Stimulated activated CD4-positive, alpha-beta T cell treated with anti-CD3 and anti-CD28 coated beads, TNF-alpha, amount 100 ng/mL, for 4 hours (primary cell): Measurements from ENCODE around the gene ZRANB2.

Source experiments
- DNase-seq, 3 experiments: peaks; one replicate each; pipeline ENCODE4 v3.0.0-alpha.2; 2020; ENCODE audit warnings: low read depth in 3 of 3

Gene ZRANB2

GRCh38 chr1:71068325-71069240 lies 12.3 kb downstream of the ZRANB2 start:
- DNase-seq: no peak

- no peak for DNase-seq
These were observed 26.0 kb downstream of the ZRANB2 start for GRCh38 chr1:71054791-71055190.

GRCh38 chr1:71054281-71054731 lies 26.5 kb downstream of the ZRANB2 start:
- no peak for DNase-seq

GRCh38 chr1:71053758-71054157 lies 27.1 kb downstream of the ZRANB2 start:
- no peak for DNase-seq

GRCh38 chr1:71053146-71053545 lies 27.7 kb downstream of the ZRANB2 start:
- DNase-seq: no peak

GRCh38 chr1:71049951-71050598 lies 30.8 kb downstream of the ZRANB2 start:
- DNase-seq: no peak

GRCh38 chr1:71047635-71048607 lies 32.9 kb downstream of the ZRANB2 start, which contains the start of gene PTGER3:
Gene PTGER3, minus strand, starts transcription at chr1:71047816. Its CDS starts 239 bp downstream, at chr1:71047577.
- DNase-seq: peak in 2 of 3 experiments; percentile 22 to 28

- no peak for DNase-seq
These were observed 33.8 kb downstream of the ZRANB2 start for GRCh38 chr1:71046891-71047634.

- no peak for DNase-seq
These were observed 35.3 kb downstream of the ZRANB2 start for GRCh38 chr1:71045463-71046028.

GRCh38 chr1:71044833-71045232 lies 36.0 kb downstream of the ZRANB2 start:
- DNase-seq: no peak

GRCh38 chr1:71043065-71043464 lies 37.8 kb downstream of the ZRANB2 start:
- DNase-seq: no peak

GRCh38 chr1:71041806-71042205 lies 39.0 kb downstream of the ZRANB2 start:
- no peak for DNase-seq

- DNase-seq: no peak
These were observed 41.1 kb downstream of the ZRANB2 start for GRCh38 chr1:71039661-71040262.

GRCh38 chr1:71038942-71039341 lies 41.9 kb downstream of the ZRANB2 start:
- DNase-seq: no peak

- no peak for DNase-seq
These were observed 42.8 kb downstream of the ZRANB2 start for GRCh38 chr1:71037829-71038620.

GRCh38 chr1:71037066-71037465 lies 43.8 kb downstream of the ZRANB2 start:
- DNase-seq: no peak

GRCh38 chr1:71033136-71033535 lies 47.7 kb downstream of the ZRANB2 start:
- DNase-seq: no peak

GRCh38 chr1:71031426-71031825 lies 49.4 kb downstream of the ZRANB2 start:
- DNase-seq: no peak

- no peak for DNase-seq
These were observed 50.8 kb downstream of the ZRANB2 start for GRCh38 chr1:71030026-71030425.
